Measurements from ENCODE around the gene APOBEC3C.

DNA sequence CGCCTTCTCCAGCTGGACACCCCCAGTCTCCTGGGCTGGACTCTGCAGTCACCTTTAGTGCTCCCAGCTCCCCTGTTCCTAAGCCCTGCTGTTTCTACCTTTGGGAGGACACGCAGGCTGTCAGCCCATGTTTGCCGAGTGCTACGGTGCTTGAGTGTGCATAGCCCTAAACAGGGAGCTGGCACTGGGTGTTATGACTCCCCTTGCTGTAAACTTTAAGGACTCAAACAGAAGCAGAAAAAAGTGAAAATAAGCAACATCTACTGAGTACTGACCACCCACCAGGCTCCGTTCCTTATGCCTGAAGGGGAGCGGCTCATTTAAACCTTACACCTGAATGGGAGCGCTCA, 39.3 kb upstream of the APOBEC3C start:
- no peak for TF ChIP-seq POLR2A (IDR thresholded peaks at IDR 0.05)
- TF ChIP-seq, protein P1, sequence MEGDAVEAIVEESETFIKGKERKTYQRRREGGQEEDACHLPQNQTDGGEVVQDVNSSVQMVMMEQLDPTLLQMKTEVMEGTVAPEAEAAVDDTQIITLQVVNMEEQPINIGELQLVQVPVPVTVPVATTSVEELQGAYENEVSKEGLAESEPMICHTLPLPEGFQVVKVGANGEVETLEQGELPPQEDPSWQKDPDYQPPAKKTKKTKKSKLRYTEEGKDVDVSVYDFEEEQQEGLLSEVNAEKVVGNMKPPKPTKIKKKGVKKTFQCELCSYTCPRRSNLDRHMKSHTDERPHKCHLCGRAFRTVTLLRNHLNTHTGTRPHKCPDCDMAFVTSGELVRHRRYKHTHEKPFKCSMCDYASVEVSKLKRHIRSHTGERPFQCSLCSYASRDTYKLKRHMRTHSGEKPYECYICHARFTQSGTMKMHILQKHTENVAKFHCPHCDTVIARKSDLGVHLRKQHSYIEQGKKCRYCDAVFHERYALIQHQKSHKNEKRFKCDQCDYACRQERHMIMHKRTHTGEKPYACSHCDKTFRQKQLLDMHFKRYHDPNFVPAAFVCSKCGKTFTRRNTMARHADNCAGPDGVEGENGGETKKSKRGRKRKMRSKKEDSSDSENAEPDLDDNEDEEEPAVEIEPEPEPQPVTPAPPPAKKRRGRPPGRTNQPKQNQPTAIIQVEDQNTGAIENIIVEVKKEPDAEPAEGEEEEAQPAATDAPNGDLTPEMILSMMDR (IDR thresholded peaks at IDR 0.05), result no peak
